ENCODE measurements around the gene SP9. TPM values are rescaled to one million over a fixed set of nuclear protein-coding genes. Genes with fewer than 3 reads are reported as not detected.

Gene SP9
- not detected for total RNA-seq
- long read RNA-seq = 0 reads

DNA sequence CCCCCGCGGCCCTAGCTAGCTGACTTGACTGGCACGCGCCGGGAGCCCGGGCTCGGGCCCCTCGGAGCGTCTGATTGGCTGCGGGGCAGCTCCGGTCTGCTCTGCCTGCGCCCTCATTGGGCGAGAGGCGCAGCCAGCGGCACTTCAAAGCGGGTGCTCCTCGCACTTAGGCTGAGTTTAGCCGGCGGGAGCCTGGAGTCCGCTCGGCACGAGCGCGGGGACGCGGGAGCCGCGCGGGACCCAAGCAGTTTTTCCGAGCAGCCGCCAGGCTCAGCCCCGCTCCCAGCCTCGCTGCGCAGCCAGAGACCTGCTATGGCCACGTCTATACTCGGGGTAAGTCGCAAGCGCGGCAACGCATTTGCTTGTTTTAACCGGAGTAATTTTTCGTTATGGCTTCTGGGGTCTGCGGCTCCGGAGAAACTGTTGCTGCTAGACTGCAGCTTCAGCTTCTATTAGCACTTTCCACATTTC, at the start of gene SP9:
TSS of gene SP9 (plus strand) at position 174 of the 471 bp plus-strand sequence. CDS start at position 313, 139 bp downstream.
- no peak for ATAC-seq
- intact Hi-C loops (cut with DNase I, micrococcal nuclease) = no loop called here
- DNase-seq = no peak

DNA sequence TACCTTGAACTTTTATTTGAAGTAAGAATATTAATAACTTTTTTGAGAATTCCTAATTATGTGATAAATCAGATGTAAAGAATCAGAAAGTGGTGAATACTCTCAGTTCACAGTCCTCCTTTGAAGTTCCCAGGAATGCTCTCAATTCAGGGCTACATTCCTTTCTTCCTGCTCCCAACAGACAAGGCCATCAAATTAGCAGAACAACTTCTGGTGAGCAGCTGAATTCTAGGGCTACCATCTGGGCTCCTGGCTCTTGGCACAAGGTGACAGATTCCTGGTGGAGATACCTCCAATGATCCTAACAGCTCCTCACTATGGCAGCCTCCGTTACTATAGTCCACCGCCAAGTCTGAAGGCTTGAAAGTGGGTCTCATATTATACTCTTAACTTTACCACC, 48.6 kb upstream of the SP9 start:
- intact Hi-C loops (cut with DNase I, micrococcal nuclease) = no loop called here
- ATAC-seq (no peak), DNase-seq (no peak)

DNA sequence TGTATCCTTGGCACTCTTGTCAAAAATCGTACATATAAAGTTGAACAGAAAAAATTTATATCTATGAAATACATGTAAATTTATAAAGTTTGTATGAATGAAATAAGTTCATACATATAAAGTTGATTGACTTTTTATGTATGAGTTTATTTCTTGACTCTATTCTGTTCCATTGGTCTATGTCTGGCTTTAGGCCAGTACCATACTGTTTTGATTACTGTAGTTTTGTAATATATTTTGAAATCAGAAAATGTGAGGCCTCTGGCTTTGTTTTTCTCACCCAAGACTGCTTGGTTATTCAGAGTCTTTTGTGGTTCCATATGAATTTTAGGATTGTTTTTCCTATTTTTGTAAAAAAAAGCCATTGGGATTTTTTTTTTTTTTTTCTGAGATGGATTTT, 41.8 kb upstream of the SP9 start:
- ATAC-seq (no peak), DNase-seq (no peak)
- intact Hi-C loops (cut with DNase I, micrococcal nuclease) = no loop called here

DNA sequence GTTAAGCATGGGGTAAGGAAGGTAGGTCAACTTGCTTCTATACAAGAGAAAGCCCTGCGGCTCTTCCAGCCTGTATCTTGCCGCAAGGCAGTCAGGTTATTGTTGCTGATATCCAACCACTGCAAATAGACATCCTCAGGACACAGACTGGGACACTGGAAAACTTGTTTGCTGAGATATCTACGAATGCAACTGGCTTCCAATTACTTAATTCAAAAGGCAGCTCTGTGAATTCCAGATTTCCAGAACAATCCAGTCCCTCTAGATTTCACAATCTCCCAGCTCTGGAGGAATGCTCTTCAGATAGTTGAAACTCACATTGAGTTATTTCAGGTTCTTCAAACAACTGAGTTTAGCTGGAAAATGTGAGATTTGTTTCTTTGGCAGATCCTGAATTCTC, 34.6 kb upstream of the SP9 start:
- no peak for ATAC-seq
- intact Hi-C loops (cut with DNase I, micrococcal nuclease) = no loop called here
- DNase-seq = no peak

DNA sequence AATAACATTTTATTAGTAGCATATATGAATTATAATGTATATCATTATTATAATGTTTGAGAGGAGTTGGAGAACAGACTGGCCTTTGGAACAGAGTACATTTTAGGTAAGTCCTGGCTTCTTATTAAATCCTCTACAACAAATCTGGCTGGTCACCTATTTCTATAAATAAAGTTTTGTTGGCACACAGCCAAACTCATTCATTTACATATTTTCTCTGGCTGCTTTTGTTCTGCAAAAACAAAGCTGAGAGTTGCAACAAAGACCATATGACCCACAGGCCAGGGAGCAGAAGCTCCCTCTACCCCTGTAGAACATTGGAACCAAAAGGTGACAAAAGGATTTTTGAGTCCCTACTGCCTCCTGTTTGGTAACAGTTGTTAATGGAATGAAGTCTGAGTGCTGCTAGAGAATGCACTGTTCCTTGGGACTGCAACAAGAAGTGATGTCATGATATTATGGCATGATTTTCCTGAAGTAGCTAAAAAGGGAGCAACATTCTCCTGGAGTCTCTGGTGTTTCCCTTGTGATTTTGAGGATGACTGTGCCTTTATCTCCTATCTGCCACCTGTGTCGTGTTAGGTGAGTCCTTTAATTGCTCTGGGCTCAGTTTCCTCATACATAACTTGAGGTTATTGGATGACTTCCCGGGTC, 22.0 kb upstream of the SP9 start:
- ATAC-seq (no peak), DNase-seq (no peak)
- intact Hi-C loops (cut with DNase I, micrococcal nuclease) = no loop called here

DNA sequence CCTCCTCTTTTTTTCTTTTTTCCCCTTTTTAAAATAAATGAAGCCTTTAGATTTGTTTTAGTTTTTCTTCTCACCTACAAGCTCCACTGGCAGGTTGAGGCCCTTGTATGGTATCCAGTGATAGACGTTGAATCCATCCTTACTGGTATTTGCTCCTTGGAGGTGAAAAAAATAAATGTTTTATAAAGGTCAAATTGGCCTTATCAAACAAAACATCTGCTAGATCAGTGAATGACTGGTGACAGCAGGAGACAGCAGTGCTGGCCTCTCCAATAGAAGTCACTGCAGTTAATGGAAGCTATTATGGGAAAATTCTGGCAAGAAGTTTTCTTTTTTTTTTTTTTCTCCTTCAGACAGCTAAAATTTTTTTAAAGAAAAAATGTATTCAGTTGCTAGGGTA, 12.6 kb upstream of the SP9 start:
- ATAC-seq (no peak), DNase-seq (no peak)
- intact Hi-C loops (cut with DNase I, micrococcal nuclease) = no loop called here

DNA sequence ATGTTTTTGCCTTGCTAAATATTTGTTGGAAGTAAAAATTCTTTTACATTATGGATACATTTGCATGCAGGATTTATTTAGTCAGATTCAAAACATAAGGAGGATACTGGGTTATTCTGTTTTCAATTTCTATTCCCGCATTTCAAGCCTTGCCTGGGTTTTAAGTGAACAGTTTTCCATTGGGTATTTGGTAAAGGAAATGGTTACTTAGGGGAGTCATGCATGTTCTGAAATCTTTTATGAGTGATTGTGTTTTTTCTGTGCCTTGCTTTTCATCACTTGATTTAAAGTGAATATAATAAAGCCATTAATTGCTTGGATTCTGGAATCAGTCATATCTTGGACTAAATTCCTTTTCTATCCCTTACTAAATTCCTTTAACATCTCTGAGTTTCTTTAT, 12.0 kb upstream of the SP9 start:
- no peak for DNase-seq
- intact Hi-C loops (cut with DNase I, micrococcal nuclease) = no loop called here
- ATAC-seq = no peak

DNA sequence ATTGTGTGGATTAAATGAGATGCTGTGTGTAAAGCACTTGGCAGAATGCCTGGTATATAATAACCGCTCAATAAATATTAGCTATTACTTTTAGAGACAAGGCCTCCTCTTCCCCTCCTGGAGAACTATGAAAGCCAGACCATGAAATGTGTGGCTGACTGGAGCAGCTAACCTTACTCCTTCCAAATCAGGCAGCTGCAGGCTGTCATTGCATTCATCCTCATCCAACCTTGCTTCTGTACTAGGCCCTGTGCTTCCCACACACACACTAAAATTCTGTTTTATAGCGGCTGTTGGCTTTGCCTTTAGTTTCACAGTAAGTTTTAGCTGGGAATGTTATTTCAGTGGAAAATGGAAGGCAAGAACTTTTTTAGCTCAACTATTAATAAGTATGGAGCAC, 10.2 kb upstream of the SP9 start:
- intact Hi-C loops (cut with DNase I, micrococcal nuclease) = no loop called here
- DNase-seq (no peak), ATAC-seq (no peak)

DNA sequence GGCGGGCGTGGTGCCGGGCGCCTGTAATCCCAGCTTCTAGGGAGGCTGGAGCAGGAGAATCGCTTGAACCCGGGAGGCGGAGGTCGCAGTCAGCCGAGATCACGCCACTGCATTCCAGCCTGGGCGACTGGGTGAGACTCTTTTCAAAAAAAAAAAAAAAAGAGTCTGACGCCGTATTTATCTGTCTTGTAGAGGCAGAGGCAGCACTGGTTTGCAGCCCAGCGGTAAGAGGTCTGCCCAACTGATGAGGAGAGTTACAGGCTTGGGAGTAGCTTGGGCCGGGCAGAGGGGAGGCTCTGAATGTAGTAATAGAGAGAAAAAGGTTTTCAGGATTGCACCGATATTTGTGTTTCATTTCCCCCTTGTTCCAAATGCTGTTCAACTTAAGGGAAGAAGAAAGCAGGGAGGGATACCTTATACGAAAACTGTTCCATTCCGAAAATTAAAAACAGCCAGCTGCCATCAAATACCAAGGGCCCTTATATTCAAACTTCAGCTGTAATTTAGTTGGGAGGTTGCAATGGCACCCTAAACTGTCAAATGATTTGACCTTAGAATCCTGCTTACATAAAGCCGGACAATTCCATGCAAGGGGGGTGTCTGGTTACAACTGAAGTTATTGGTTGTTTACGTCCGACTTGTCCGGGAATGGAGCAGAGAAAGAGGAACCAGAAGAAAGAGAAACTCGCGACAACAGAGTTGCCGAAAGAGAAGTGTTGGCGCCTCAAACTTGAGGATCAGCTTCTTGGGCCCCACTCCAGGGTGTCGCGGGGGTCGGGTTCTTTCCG, 9.2 kb upstream of the SP9 start:
- DNase-seq (no peak), ATAC-seq (no peak)
- intact Hi-C loops (cut with DNase I, micrococcal nuclease) = no loop called here

DNA sequence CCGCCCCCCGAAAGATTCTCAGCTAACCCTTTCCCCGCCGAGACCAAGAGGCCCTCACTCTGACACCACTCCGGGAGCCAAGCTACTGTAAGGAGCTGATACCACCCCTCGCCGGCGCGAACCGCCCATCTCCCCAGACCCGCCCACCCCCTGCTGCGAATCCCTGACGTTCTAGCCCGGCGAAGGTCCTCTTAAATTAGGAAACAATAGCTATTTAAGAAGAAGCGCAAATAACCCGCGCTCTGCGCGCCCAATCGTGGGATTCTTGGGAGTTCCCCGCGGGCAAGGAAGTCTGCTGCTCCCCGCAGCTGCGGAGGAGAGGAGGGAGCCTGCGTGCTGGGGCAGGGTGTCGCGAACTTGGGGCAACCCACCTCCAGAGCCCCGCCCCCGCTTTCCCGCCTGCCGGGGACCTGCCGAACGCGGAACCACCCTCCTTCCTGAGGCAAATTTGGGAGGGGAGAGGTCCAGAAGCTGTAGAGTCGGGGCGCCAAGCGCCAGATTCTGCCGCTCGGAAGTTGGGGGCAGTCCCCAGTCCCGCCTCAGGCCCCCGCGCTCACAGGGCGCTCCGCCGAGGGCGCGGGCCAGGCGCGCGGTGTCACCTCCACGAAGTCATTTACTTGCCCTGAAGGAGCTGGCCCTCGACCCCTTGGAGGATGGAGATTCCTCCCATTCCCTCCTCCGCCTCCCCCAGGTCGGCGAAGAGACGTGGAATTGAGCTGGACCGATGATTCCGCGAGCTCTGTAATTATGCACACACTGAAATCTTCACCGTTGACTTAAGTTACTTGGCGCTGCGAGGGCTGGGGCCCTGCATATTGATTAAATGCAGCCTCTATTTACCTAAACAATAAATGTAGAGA, 8.4 kb upstream of the SP9 start:
- intact Hi-C loops (cut with DNase I, micrococcal nuclease) = no loop called here
- ATAC-seq (peak; percentile 41), DNase-seq (no peak)

DNA sequence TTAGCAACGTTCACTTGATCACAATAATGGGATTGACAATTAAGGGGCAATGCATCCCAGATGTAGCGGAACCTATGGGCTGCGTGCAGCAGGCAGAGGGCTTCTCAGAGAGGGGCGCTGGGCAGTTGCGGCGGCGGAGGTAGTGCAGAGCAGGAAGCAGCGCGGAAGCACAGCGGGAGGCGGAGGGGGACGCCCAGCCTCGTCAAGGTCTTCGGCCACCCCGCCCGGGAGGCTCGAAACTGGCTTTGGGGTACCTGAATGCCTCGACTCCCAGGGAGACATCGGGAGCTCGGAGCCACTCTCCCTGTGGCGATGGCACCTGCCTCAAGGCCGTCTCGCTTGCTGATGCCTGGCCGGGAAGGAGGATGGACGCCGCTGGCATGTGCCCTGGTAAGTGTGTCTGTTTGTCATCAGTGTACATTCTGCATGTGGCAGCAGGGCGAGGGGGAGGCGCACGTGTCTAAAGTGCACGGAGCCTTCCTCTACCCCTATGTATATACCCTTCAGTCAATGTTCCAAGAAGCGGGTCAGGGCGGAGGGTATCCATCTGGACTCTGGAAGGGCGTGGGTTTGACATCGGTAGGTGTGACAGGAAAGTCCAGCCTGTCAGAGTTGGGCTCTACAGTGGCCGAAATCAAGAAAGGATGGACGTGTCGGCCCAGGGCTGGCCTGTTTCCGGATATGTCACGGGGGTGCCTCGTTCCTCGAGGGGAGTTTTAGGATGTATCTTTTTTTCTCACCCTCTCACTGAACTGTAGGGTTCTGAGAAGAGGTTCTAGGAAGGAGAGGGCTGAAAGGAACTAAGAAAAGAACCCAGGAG, 7.5 kb upstream of the SP9 start:
- intact Hi-C loops (cut with DNase I, micrococcal nuclease) = no loop called here
- DNase-seq = no peak

DNA sequence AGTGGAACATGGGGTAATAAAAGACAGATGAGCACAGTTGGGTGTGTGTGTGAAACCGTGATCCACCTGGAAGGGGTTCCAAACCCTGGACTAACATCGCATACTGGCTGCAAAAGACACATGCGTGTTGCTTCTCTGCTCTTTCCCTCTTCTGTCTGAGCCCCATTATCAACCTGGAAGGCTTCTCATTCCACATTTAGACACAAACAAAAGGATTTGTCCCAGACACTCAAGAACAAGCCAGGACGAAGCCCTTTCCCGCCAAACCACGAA, 7.0 kb upstream of the SP9 start:
- DNase-seq (no peak), ATAC-seq (no peak)
- intact Hi-C loops (cut with DNase I, micrococcal nuclease) = no loop called here

More for the DNA sequence above, 7.5 kb upstream of the SP9 start:
- ATAC-seq = peak; percentile 70

DNA sequence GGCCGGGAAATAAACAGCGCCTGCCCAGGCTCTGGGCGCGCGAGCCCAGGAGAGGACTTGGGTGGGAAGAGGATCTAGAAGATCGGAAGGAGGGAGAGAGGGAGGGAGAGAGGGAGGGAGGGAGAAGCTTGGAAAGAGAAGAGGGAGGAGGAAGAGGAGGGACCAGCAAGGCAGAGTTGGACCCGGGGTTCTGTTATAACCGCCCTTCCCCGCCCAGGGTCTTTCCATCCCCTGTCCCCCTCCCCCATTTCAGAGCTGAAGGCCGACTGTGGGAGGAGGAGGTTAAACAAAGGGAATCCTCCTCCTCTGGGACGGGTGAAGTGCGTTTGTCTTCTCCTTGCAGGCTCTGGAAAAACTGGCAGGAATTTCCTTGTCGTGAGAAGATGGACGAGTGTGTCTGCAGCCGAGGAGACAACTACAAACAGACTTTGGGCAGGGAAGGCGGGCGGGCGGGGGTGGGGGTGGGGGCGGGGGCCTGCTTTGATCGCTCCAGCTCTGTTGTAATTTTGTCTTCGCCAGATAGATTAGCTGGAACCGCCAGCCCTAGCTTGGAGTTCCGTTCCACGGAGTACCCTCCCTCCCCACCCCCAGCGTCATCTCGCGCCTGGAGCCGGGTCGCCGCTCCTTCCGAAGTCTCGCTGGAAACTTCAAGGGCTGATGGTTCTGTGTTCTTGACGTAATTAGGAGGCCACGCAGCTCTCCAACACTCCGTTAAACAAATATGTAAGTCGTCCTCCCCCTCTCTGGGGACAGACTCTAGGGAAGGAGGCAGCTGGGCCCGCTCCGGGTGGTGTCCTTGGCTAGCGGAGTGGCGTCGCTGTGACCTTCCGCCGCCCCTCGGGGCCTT, 6.4 kb upstream of the SP9 start:
- intact Hi-C loops (cut with DNase I, micrococcal nuclease) = no loop called here
- ATAC-seq = no peak
- no peak for DNase-seq

DNA sequence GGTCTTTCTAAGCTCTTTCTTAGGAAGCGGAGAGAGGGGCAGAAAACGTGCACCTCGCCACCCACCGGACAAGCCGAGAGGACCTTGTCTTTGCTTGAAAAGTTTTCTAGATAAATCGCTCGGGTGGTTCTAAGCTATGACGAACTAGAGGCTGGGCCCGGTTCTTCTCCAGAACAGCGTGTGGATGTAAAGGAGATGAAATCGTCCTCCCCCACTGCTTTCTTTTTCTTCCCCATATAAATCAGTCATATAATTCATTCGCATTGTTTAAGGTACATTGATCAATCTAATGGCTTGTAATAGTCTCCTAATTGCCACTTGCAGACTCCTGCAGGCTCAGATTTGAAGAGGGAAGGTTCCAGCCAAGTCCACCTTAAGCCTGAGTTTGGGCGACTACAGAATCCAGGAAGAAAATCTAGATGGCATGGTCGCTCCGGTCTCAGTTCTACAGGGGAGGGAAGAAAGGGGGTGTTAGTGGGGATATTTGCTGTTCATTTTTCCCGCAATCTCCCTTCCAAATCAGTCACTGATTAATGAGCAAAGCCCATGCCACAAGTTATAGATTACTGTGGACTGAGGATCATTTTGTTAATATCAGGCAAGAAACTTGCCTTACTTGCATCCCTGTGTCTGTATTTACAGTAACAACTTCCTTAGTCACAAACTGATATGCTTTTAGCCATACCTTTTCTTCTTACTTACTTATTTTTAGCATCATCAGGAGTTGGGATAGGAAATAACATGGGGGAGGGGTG, 5.6 kb upstream of the SP9 start:
- no peak for ATAC-seq
- DNase-seq = no peak
- intact Hi-C loops (cut with DNase I, micrococcal nuclease) = no loop called here

DNA sequence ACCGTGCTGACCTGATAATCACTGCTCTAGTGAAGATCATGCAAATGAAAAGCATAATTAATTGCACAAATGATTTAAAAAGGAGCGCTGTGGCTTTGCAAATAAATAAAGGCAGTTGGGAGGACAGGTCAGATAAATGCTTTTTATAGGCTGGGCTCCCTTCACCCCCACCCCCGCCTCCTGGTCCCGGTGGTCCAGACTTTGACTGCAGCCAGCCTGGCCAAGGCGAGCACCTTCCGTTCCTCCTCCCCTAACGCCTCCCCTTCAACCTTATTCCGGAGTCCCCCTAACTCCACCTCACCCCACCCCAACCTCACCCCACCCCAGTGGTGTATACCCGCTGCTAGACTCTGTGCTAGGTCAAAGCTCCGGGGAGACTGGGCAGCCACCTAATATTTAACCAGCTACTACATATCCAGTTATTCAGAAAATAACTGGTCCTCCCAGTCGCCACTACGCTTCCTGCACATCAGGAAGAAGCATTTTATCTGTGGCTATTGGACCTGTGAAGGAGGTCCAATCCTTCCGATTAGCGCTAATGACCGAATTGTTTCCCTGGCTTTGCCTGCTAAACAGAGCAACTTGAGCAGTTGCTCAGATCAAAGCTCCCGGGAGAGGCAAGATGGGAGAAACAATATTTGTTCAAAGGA, 3.7 kb upstream of the SP9 start:
- intact Hi-C loops (cut with DNase I, micrococcal nuclease) = no loop called here
- no peak for DNase-seq
- ATAC-seq = no peak

DNA sequence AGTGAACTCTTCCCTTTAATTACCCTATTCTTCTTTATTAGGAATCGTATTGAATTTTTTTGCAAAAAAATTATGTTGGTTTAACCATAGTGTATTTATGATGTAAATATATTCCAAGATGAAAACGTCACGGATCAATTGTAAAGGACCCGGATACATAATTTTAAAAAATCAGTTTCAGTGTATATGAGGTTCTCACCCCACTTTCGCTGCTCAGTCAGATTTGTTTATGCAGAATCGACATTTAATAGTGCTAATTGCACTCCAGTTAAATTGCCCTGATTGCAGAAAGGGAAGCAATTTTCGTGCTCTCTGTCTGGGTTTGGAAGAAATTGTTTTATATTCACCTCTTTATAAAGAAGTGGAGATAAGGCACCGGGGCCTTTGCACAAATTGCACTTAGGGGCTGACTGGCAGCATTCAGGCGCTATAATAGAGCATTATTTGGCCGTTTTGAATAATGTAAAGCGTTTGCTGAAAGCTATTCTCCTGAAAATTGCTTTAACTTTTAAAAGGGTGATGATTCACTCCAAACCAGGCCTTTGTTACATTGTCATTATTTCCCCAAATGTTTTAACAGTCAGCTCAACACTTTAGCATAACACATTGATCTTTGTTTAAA, 3.0 kb upstream of the SP9 start:
- intact Hi-C loops (cut with DNase I, micrococcal nuclease) = no loop called here
- ATAC-seq = no peak
- no peak for DNase-seq

Data from left colon (tissue), 2 donors.